Trophoblast cell (in vitro differentiated cells and primary cell): Measurements from ENCODE around the gene CLTC.

Source experiments
- DNase-seq, 2 donors: peaks; one replicate each; pipeline ENCODE4 v3.0.0-alpha.2; 2016
- H2AFZ ChIP-seq: 2 replicates; pipeline ENCODE4 v1.6.1; 2013; ENCODE audit warnings: low read length, moderate library complexity, mild to moderate bottlenecking; ENCODE audit not compliant: insufficient read depth, poor library complexity
- H2AK5ac ChIP-seq: 2 replicates; pipeline ENCODE4 v1.6.1; 2013; ENCODE audit warnings: mild to moderate bottlenecking, low read length
- H2BK120ac ChIP-seq: 2 replicates; pipeline ENCODE4 v1.6.1; 2013; ENCODE audit warnings: low read length, mild to moderate bottlenecking, moderate library complexity; ENCODE audit not compliant: insufficient read depth, poor library complexity
- H2BK12ac ChIP-seq: 2 replicates; pipeline ENCODE4 v1.6.1; 2013; ENCODE audit warnings: mild to moderate bottlenecking, low read length, moderate library complexity
- H2BK5ac ChIP-seq: 2 replicates; pipeline ENCODE4 v1.6.1; 2013; ENCODE audit warnings: low read length, low read depth, moderate library complexity, mild to moderate bottlenecking; ENCODE audit not compliant: poor library complexity
- H3K14ac ChIP-seq: 2 replicates; pipeline ENCODE4 v1.6.1; 2013; ENCODE audit warnings: mild to moderate bottlenecking, low read length
- H3K18ac ChIP-seq: 2 replicates; pipeline ENCODE4 v1.6.1; 2013; ENCODE audit warnings: mild to moderate bottlenecking, low read length
- H3K23ac ChIP-seq: 2 replicates; pipeline ENCODE4 v1.6.1; 2013; ENCODE audit warnings: low read length
- H3K27ac ChIP-seq: 2 replicates; pipeline ENCODE4 v1.5.1; 2013; ENCODE audit warnings: low read depth, mild to moderate bottlenecking, inconsistent platforms, low read length, moderate library complexity
- H3K27me3 ChIP-seq: 2 replicates; pipeline ENCODE4 v1.6.1; 2013; ENCODE audit warnings: inconsistent platforms, mild to moderate bottlenecking, low read length, moderate library complexity; ENCODE audit not compliant: insufficient read depth
- H3K36me3 ChIP-seq, 2 experiments: 1 replicate in 1 of 2; 2 replicates in 1 of 2; pipeline ENCODE4 v1.6.1; 2013; ENCODE audit warnings: low read length in 2 of 2, mild to moderate bottlenecking in 2 of 2, moderate library complexity in 1 of 2; ENCODE audit not compliant: insufficient read depth in 2 of 2, control insufficient read depth in 1 of 2
- H3K4ac ChIP-seq: 2 replicates; pipeline ENCODE4 v1.6.1; 2013; ENCODE audit warnings: low read depth, mild to moderate bottlenecking, low read length, moderate library complexity
- H3K4me1 ChIP-seq, 2 experiments: 1 replicate in 1 of 2; 2 replicates in 1 of 2; pipeline ENCODE4 v1.6.1; 2013; ENCODE audit warnings: low read length in 2 of 2, mild to moderate bottlenecking in 2 of 2, moderate library complexity in 1 of 2; ENCODE audit not compliant: insufficient read depth in 2 of 2, control insufficient read depth in 1 of 2
- H3K4me2 ChIP-seq: 2 replicates; pipeline ENCODE4 v1.6.1; 2013; ENCODE audit warnings: inconsistent platforms, mild to moderate bottlenecking, low read length, moderate library complexity
- H3K4me3 ChIP-seq: 2 replicates; pipeline ENCODE4 v1.5.1; 2013; ENCODE audit warnings: mild to moderate bottlenecking, low read depth, low read length, inconsistent platforms
- H3K79me1 ChIP-seq: one replicate; pipeline ENCODE4 v1.6.1; 2013; ENCODE audit warnings: low read length
- H3K79me2 ChIP-seq: 2 replicates; pipeline ENCODE4 v1.6.1; 2013; ENCODE audit warnings: low read length, mild to moderate bottlenecking; ENCODE audit not compliant: control insufficient read depth, insufficient read depth, poor library complexity
- H3K9ac ChIP-seq: 2 replicates; pipeline ENCODE4 v1.6.1; 2013; ENCODE audit warnings: mild to moderate bottlenecking, low read length
- H3K9me3 ChIP-seq: 2 replicates; pipeline ENCODE4 v1.6.1; 2013; ENCODE audit warnings: low read depth, mild to moderate bottlenecking, control low read depth, inconsistent platforms, low read length; ENCODE audit not compliant: insufficient read depth
- H4K12ac ChIP-seq: 2 replicates; pipeline ENCODE4 v1.6.1; 2013; ENCODE audit warnings: low read depth, mild to moderate bottlenecking, low read length, moderate library complexity
- H4K8ac ChIP-seq: 2 replicates; pipeline ENCODE4 v1.6.1; 2013; ENCODE audit warnings: low read depth, mild to moderate bottlenecking, low read length, moderate library complexity
- H4K91ac ChIP-seq: one replicate; pipeline ENCODE4 v1.6.1; 2013; ENCODE audit warnings: low read depth, mild to moderate bottlenecking, low read length, moderate library complexity
- WGBS: extraction: QIAGEN DNeasy Blood & Tissue Kit; methylation state at CpG from one replicate; pipeline ENCODE4 v1.1.7; 2013; ENCODE audit warnings: missing lambda C conversion rate; ENCODE audit not compliant: insufficient read length, insufficient coverage; ENCODE audit errors: extremely low coverage; 5-methylcytosine and 5-hydroxymethylcytosine counted together

CLTC gene

DNA sequence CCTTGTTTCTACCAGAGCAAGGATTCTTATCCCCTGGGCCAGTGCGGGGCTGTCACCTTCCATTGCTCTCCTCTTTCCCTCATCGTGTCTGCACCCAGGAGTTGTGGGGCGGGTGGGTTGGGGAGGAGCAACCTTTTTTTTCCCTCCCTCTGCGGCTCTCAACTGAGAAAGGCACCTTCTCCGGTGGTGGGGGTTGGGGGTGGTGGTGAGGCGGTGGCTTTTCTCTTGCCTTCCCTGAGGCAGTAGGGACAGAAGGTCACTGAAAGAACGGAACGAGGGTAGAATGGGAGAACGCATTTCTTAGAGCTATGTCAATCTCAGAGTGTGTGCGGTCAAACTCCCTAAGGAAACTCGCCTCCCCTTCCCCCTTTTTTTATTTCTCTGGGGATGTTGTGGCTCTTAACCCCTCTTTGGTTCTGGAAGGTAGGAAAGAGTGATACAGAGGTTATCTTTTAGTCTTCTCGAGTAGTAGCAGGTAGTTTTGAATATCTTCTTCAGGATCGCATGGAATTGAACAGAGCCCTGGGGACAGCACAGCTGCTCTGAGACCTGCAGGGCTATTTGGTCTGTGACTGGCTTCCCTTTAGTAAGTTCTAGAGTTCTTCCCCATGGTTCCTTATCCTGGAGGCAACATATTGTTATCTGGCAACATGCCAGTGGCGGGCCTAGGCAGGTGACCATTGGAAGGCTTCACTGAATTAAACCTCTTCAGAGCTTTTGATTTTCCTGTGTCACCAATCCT, 994 bp downstream of the CLTC start:
- Histone ChIP-seq H4K12ac (peak overlapping the region; percentile 77), H2BK120ac (peak overlapping the region; percentile 100), H2BK12ac (no peak overlapping the region), H3K18ac (peak overlapping the region; percentile 100), H3K23ac (no peak overlapping the region), H3K4me1 (peaks cover 3% of the 10 kb centered on the region in 2 experiments), H4K8ac (peak overlapping the region; percentile 98), H3K79me2 (peaks cover 25% of the 10 kb centered on the region), H2AK5ac (peak overlapping the region; percentile 100), H3K36me3 (peaks cover 0 to 3% of the 10 kb centered on the region in 2 experiments), H4K91ac (peak overlapping the region; percentile 100), H3K4ac (peak overlapping the region; percentile 100), H3K79me1 (peaks cover 19% of the 10 kb centered on the region), H3K9me3 (no peaks in the 10 kb centered on the region), H3K27me3 (no peaks in the 10 kb centered on the region), H3K27ac (peak overlapping the region; percentile 99), H3K14ac (peak overlapping the region; percentile 100), H3K4me2 (peak overlapping the region; percentile 74), H2AFZ (peak overlapping the region; percentile 94), H2BK5ac (peak overlapping the region; percentile 100), H3K9ac (peak overlapping the region; percentile 92), H3K4me3 (peak overlapping the region; percentile 99)
- DNase-seq, result peak; percentile 81 to 84
- WGBS, result no CpG with 5 or more reads among the region's 14 CpGs

GRCh38 chr17:59621771-59622170, 2.1 kb downstream of the CLTC start:
- WGBS, result no CpG with 5 or more reads among the region's 4 CpGs
- H4K12ac ChIP-seq, result no peak overlapping the region

DNA sequence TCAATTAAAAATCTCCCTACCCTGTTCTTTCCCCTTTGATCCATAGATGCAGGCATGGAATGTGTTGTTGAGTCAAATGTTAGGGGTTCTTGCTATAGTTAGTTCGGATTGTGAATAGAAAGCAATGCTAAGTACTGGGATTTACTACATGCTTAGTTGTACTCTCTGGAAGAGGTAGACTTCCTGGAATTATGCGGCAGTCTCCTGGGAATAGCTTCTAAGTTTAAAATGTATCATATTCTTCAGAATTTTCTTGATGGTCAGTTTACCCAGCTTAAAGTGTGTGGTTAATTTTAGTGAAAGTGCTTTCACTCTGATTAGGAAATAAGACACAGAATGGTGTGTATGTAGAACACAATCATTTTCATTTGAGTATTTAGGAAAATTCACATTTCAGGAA, 3.5 kb downstream of the CLTC start:
- DNase-seq, result no peak
- H3K27ac ChIP-seq, result no peak overlapping the region
- H3K23ac ChIP-seq, result no peak overlapping the region
- H3K4me1 ChIP-seq, result peaks cover 3% of the 10 kb centered on the region in 2 experiments
- no peak overlapping the region for H3K4me3 ChIP-seq
- H3K36me3 ChIP-seq, result peaks cover 0 to 3% of the 10 kb centered on the region in 2 experiments
- H4K8ac ChIP-seq, result no peak overlapping the region
- no peak overlapping the region for H4K12ac ChIP-seq
- H2AFZ ChIP-seq, result no peak overlapping the region
- H3K9ac ChIP-seq, result no peak overlapping the region
- H2BK12ac ChIP-seq, result no peak overlapping the region
- H3K27me3 ChIP-seq, result no peaks in the 10 kb centered on the region
- H3K4ac ChIP-seq, result peak overlapping the region; percentile 89
- WGBS, result no CpG with 5 or more reads among the region's 2 CpGs
- no peak overlapping the region for H2BK120ac ChIP-seq
- peaks cover 18% of the 10 kb centered on the region for H3K79me1 ChIP-seq
- no peak overlapping the region for H3K18ac ChIP-seq
- no peak overlapping the region for H2BK5ac ChIP-seq
- H3K4me2 ChIP-seq, result no peak overlapping the region
- no peaks in the 10 kb centered on the region for H3K9me3 ChIP-seq
- H2AK5ac ChIP-seq, result no peak overlapping the region
- peaks cover 25% of the 10 kb centered on the region for H3K79me2 ChIP-seq
- no peak overlapping the region for H4K91ac ChIP-seq
- H3K14ac ChIP-seq, result no peak overlapping the region

More at GRCh38 chr17:59621771-59622170, 2.1 kb downstream of the CLTC start:
- H2AFZ ChIP-seq, result no peak overlapping the region
- no peak overlapping the region for H2AK5ac ChIP-seq
- no peak overlapping the region for H3K9ac ChIP-seq
- no peak overlapping the region for H3K4me3 ChIP-seq
- no peak overlapping the region for H3K14ac ChIP-seq
- peaks cover 18% of the 10 kb centered on the region for H3K79me1 ChIP-seq
- H3K79me2 ChIP-seq, result peaks cover 25% of the 10 kb centered on the region
- peaks cover 3% of the 10 kb centered on the region in 2 experiments for H3K4me1 ChIP-seq
- H4K8ac ChIP-seq, result no peak overlapping the region
- no peak overlapping the region for H2BK12ac ChIP-seq
- no peak overlapping the region for H2BK5ac ChIP-seq
- no peak overlapping the region for H4K91ac ChIP-seq
- H3K23ac ChIP-seq, result no peak overlapping the region
- H3K4ac ChIP-seq, result peak overlapping the region; percentile 75
- no peak overlapping the region for H3K4me2 ChIP-seq
- H3K27ac ChIP-seq, result no peak overlapping the region
- no peaks in the 10 kb centered on the region for H3K27me3 ChIP-seq
- H3K18ac ChIP-seq, result no peak overlapping the region
- H3K36me3 ChIP-seq, result peaks cover 0 to 3% of the 10 kb centered on the region in 2 experiments
- no peak overlapping the region for H2BK120ac ChIP-seq
- no peaks in the 10 kb centered on the region for H3K9me3 ChIP-seq
- DNase-seq, result no peak

- Histone ChIP-seq H3K36me3 (peaks cover 3 to 6% of the 10 kb centered on the region in 2 experiments), H3K79me1 (no peaks in the 10 kb centered on the region), H3K79me2 (peaks cover 23% of the 10 kb centered on the region), H2BK12ac (no peak overlapping the region), H3K14ac (no peak overlapping the region), H3K18ac (no peak overlapping the region), H4K91ac (no peak overlapping the region), H3K4me3 (no peak overlapping the region), H3K27ac (no peak overlapping the region), H3K4me1 (peaks cover 3% of the 10 kb centered on the region in 2 experiments), H3K9me3 (no peaks in the 10 kb centered on the region), H3K4ac (peak overlapping the region; percentile 57), H3K9ac (no peak overlapping the region), H4K8ac (no peak overlapping the region), H2AK5ac (no peak overlapping the region), H2BK5ac (no peak overlapping the region), H2AFZ (no peak overlapping the region), H3K27me3 (no peaks in the 10 kb centered on the region), H2BK120ac (no peak overlapping the region), H4K12ac (no peak overlapping the region), H3K4me2 (no peak overlapping the region), H3K23ac (no peak overlapping the region)
- WGBS, result no CpG with 5 or more reads among the region's 5 CpGs
- no peak for DNase-seq
Observed at GRCh38 chr17:59626756-59627155, 7.1 kb downstream of the CLTC start.
